Gastroesophageal sphincter (tissue), 3 donors: ENCODE data around the gene SHOC1.

ENCODE experiments used
- EP300 ChIP-seq: sonication (generic); formaldehyde crosslinking; IDR thresholded peaks from one replicate; pipeline ENCODE4 v1.6.1; 2017; ENCODE audit warnings: antibody characterized with exemption, mild to moderate bottlenecking
- POLR2AphosphoS5 ChIP-seq: sonication (generic); formaldehyde crosslinking; IDR thresholded peaks from one replicate; pipeline ENCODE4 v1.6.1; 2017; ENCODE audit warnings: antibody characterized with exemption
- TF ChIP-seq, protein P1 (sequence below), 4 experiments: fragments of 200-600 bp in 2 of 4; fragments of 450-650 bp in 2 of 4; sonication (generic) in 1 of 4; IDR thresholded peaks; one replicate each; pipeline ENCODE4 v1.5.1; 2017 to 2019; ENCODE audit warnings: antibody characterized with exemption in 4 of 4, mild to moderate bottlenecking in 2 of 4, moderate library complexity in 2 of 4

DNA sequence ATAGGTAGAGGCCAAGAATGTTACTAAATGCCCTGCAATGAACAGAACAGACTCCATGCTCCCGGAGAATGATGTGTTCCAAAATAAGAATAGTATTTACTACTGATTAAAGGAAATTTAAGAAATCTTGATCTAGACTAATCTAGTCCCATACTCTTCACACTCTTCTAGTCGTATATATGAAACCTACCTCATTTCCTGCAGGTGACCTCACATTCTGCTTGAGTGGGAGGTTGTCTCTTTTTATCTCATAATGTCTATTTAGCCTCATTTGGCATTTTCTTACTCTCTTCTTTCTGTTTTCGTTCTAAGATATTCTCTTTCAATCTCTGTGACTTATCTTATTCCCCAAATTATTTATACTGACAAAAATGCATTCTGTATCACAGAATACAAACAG is 9.2 kb upstream of the SHOC1 start:
- TF ChIP-seq, protein P1, sequence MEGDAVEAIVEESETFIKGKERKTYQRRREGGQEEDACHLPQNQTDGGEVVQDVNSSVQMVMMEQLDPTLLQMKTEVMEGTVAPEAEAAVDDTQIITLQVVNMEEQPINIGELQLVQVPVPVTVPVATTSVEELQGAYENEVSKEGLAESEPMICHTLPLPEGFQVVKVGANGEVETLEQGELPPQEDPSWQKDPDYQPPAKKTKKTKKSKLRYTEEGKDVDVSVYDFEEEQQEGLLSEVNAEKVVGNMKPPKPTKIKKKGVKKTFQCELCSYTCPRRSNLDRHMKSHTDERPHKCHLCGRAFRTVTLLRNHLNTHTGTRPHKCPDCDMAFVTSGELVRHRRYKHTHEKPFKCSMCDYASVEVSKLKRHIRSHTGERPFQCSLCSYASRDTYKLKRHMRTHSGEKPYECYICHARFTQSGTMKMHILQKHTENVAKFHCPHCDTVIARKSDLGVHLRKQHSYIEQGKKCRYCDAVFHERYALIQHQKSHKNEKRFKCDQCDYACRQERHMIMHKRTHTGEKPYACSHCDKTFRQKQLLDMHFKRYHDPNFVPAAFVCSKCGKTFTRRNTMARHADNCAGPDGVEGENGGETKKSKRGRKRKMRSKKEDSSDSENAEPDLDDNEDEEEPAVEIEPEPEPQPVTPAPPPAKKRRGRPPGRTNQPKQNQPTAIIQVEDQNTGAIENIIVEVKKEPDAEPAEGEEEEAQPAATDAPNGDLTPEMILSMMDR (IDR thresholded peaks at IDR 0.05), result no peak
- no peak for TF ChIP-seq POLR2AphosphoS5
- TF ChIP-seq EP300, result no peak
